ENCODE data around the gene LILRB3. TPM values are rescaled to one million over a fixed set of nuclear protein-coding genes. Genes with fewer than 3 reads are reported as not detected.

The LILRB3 gene
- total and polyA plus RNA-seq, 2 of the 4 experiments (the other 2 are of a cell fraction) = not detected

DNA sequence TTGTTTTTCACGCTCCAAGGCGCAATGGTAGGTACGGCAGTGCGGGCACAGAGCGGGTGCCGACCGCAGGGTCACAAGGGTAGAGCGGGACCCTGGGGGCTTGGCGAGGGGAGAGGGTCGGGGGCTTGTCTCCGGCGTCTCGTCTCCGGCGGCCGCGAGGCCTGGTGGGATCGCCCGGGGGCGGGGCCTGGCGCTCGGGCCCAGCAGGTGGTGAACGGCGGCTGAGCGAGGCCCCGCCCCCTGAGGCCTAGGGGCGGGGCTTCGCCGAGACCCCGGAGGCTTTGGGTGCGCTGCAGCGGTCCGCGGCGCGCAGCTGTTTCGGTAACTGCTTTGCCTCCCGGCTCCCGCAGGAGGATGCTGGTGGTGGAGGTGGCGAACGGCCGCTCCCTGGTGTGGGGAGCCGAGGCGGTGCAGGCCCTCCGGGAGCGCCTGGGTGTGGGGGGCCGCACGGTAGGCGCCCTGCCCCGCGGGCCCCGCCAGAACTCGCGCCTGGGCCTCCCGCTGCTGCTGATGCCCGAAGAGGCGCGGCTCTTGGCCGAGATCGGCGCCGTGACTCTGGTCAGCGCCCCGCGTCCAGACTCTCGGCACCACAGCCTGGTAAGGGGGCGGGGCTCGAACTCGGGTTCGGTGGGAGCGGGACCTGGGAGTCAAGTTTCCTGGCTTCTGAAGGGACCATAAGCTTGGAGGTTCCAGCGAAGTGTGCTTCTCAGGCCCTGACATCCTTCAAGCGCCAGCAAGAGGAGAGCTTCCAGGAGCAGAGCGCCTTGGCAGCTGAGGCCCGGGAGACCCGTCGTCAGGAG lies 31.6 kb downstream of the LILRB3 start, which contains the start of gene TSEN34 (continued):
- TF ChIP-seq, protein P1, sequence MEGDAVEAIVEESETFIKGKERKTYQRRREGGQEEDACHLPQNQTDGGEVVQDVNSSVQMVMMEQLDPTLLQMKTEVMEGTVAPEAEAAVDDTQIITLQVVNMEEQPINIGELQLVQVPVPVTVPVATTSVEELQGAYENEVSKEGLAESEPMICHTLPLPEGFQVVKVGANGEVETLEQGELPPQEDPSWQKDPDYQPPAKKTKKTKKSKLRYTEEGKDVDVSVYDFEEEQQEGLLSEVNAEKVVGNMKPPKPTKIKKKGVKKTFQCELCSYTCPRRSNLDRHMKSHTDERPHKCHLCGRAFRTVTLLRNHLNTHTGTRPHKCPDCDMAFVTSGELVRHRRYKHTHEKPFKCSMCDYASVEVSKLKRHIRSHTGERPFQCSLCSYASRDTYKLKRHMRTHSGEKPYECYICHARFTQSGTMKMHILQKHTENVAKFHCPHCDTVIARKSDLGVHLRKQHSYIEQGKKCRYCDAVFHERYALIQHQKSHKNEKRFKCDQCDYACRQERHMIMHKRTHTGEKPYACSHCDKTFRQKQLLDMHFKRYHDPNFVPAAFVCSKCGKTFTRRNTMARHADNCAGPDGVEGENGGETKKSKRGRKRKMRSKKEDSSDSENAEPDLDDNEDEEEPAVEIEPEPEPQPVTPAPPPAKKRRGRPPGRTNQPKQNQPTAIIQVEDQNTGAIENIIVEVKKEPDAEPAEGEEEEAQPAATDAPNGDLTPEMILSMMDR (conservative IDR thresholded peaks at IDR 0.05; ENCODE audit: low read depth, low read length) = no peak
- TF ChIP-seq POLR2A (IDR thresholded peaks at IDR 0.05; ENCODE audit: low read depth, low read length) = no peak
